Erythroblast (primary cell): ENCODE results near the gene CD38.
"Not testable (repeated sequence)": the region's sequence is repeated elsewhere in the genome, so short reads cannot be mapped to it uniquely, and the experiment has no call there.

ENCODE experiments used
- GATA1 ChIP-seq: IDR thresholded peaks from 2 replicates; pipeline ENCODE4 v1.6.1; 2011; ENCODE audit warnings: low read depth, mild to moderate bottlenecking, control low read depth, low read length, moderate library complexity
- POLR2A ChIP-seq: IDR thresholded peaks from 2 replicates; pipeline ENCODE4 v1.6.1; 2011; ENCODE audit warnings: mild to moderate bottlenecking, low read length

DNA sequence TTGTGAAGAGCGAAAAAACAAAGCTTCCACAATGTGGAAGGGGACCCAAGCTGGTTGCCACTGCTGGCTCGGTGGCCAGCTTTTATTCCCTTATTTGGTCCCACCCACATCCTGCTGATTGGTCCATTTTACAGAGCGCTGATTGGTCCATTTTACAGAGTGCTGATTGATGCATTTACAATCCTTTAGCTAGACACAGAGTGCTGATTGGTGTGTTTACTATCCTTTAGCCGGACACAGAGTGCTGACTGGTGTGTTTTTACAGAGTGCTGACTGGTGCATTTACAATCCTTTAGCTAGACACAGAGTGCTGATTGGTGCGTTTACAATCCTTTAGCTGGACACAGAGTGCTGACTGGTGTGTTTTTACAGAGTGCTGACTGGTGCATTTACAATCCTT is 45.1 kb upstream of the CD38 start:
- TF ChIP-seq POLR2A, GATA1: not testable (repeated sequence)
